ENCODE results near the gene UBE3C. TPM values are rescaled to one million over a fixed set of nuclear protein-coding genes. Genes with fewer than 3 reads are reported as not detected.
A peak's percentile ranks its signal among the peaks of the same experiment; 100 is the strongest.

UBE3C gene
- total and polyA plus RNA-seq, 8 donors = 13.5 to 162 (median 64.8) TPM

- Histone ChIP-seq H3K27ac (no peak overlapping the region), H3K4me3 (no peak overlapping the region), H3K36me3 (no peaks in the 10 kb centered on the region), H3K9me3 (no peaks in the 10 kb centered on the region), H3K4me1 (no peaks in the 10 kb centered on the region), H3K27me3 (no peaks in the 10 kb centered on the region)
- WGBS, 5 donors = 92 to 95% (median 94%) methylated on average over 15 of the region's 15 CpGs
- intact Hi-C loops (cut with DNase I; ENCODE audit: low total_unique reads) = no loop called here
- TF ChIP-seq, protein P1, sequence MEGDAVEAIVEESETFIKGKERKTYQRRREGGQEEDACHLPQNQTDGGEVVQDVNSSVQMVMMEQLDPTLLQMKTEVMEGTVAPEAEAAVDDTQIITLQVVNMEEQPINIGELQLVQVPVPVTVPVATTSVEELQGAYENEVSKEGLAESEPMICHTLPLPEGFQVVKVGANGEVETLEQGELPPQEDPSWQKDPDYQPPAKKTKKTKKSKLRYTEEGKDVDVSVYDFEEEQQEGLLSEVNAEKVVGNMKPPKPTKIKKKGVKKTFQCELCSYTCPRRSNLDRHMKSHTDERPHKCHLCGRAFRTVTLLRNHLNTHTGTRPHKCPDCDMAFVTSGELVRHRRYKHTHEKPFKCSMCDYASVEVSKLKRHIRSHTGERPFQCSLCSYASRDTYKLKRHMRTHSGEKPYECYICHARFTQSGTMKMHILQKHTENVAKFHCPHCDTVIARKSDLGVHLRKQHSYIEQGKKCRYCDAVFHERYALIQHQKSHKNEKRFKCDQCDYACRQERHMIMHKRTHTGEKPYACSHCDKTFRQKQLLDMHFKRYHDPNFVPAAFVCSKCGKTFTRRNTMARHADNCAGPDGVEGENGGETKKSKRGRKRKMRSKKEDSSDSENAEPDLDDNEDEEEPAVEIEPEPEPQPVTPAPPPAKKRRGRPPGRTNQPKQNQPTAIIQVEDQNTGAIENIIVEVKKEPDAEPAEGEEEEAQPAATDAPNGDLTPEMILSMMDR (IDR thresholded peaks at IDR 0.05) = no peak
- TF ChIP-seq EP300 (IDR thresholded peaks at IDR 0.05) = no peak
- no peak for TF ChIP-seq POLR2A (IDR thresholded peaks at IDR 0.05)
- TF ChIP-seq POLR2AphosphoS5 (IDR thresholded peaks at IDR 0.05) = no peak
- DNase-seq = no peak
Observed at GRCh38 chr7:157313645-157314044, 174.9 kb downstream of the UBE3C start.

GRCh38 chr7:157318015-157318706, 179.4 kb downstream of the UBE3C start:
- Histone ChIP-seq H3K36me3 (no peaks in the 10 kb centered on the region), H3K4me1 (no peaks in the 10 kb centered on the region), H3K27ac (no peak overlapping the region), H3K9me3 (no peaks in the 10 kb centered on the region), H3K27me3 (no peaks in the 10 kb centered on the region), H3K4me3 (no peak overlapping the region)
- intact Hi-C loops (cut with DNase I; ENCODE audit: low total_unique reads) = no loop called here
- 62 to 70% (median 68%) methylated on average over 14 of the region's 14 CpGs for WGBS, 5 donors
- peak in 1 of 2 donors; percentile 29 for DNase-seq
- TF ChIP-seq, protein P1 (IDR thresholded peaks at IDR 0.05) = no peak
- TF ChIP-seq POLR2AphosphoS5 (IDR thresholded peaks at IDR 0.05) = no peak
- no peak for TF ChIP-seq EP300 (IDR thresholded peaks at IDR 0.05)
- TF ChIP-seq POLR2A (IDR thresholded peaks at IDR 0.05) = no peak

Small RNAs within 50 kb of the gene (small RNA-seq; reads per million reads assigned to genes)
- gene AC004975.1 = 0 reads per million in 4 donors

Other genes with a start within 250 kb of the UBE3C start
- 100 to 1,000 TPM in 4 of 5 donors, 10 to 100 TPM in 1; 62.5 to 187 (median 138) TPM for gene LMBR1, start 245.7 kb upstream of the UBE3C start, total RNA-seq
- 1 to 10 TPM; 7.5 to 9.0 (median 8.3) TPM for gene LMBR1, start 245.7 kb upstream of the UBE3C start, polyA plus RNA-seq
- gene NOM1, start 189.2 kb upstream of the UBE3C start, total RNA-seq = 100 to 1,000 TPM in 1 of 5 donors, 10 to 100 TPM in 3, under 1 TPM in 1; 0.58 to 117 (median 36.7) TPM
- 10 to 100 TPM in 1 of 3 donors, 1 to 10 TPM in 2; 4.2 to 12.2 (median 5.8) TPM for gene NOM1, start 189.2 kb upstream of the UBE3C start, polyA plus RNA-seq
- gene MNX1, start 128.3 kb upstream of the UBE3C start, total RNA-seq = 10 to 100 TPM in 1 of 5 donors, 1 to 10 TPM in 3, not detected in 1; 3.1 to 80.2 (median 5.8) TPM
- 1 to 10 TPM; 1.1 to 1.9 (median 1.4) TPM for gene MNX1, start 128.3 kb upstream of the UBE3C start, polyA plus RNA-seq
- 100 to 1,000 TPM in 2 of 5 donors, 10 to 100 TPM in 3; 48.7 to 233 (median 99.1) TPM for gene DNAJB6, start 198.1 kb downstream of the UBE3C start, total RNA-seq
- 10 to 100 TPM; 58.3 to 67.7 (median 63.1) TPM for gene DNAJB6, start 198.1 kb downstream of the UBE3C start, polyA plus RNA-seq